ENCODE data around the gene LAMA4.

The LAMA4 gene

DNA sequence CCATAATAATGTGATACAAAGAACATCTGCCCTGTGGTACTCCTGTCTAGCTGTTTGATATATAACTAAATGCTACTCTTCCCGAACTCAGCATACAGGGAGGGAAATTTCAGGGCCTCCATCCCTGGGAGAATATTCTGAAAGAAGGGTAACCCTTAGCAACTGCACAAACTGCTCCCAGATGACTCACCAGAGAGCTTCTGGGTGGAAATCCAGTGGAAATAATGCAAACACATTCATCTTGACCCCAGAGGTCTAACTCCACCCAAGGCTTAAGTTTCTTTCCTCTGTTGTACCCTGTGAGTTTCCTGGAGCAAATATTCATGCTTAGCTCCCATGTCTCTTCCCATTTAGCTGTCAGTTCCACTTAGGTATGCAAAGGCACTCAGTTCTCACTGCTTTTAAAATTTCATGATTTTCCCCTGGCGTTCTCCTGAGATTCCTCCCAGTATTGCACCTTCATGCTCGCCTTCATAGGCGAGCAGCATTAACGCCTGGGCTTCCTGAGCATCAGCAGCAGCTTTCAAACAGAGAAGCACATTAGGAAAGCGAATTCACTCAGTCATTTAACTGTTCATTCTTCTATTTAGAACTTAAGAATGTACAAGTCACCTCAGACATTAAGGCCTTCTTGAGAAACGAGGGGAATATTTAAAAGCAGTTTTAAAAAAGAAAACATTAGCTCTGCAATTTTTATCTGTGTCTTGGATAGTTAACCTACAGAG lies 43.8 kb upstream of the LAMA4 start:
- Histone ChIP-seq H3K36me3 (ENCODE audit: insufficient read depth) (no peaks in the 10 kb centered on the region), H3K9ac (no peak overlapping the region), H3K79me2 (ENCODE audit: insufficient read depth, low read depth) (no peaks in the 10 kb centered on the region), H3K27me3 (ENCODE audit: insufficient read depth, low read depth) (no peaks in the 10 kb centered on the region), H3K4me1 (ENCODE audit: low read depth, poor library complexity, severe bottlenecking) (no peaks in the 10 kb centered on the region), H2AFZ (ENCODE audit: low read depth) (no peak overlapping the region), H3K4me2 (no peak overlapping the region), H3K27ac (no peak overlapping the region), H3K4me3 (IDR thresholded peaks at IDR 0.05; ENCODE audit: insufficient read depth, low read depth, low read length) (no peak overlapping the region), H4K20me1 (ENCODE audit: insufficient read depth) (no peaks in the 10 kb centered on the region)
- TF ChIP-seq, protein P1, sequence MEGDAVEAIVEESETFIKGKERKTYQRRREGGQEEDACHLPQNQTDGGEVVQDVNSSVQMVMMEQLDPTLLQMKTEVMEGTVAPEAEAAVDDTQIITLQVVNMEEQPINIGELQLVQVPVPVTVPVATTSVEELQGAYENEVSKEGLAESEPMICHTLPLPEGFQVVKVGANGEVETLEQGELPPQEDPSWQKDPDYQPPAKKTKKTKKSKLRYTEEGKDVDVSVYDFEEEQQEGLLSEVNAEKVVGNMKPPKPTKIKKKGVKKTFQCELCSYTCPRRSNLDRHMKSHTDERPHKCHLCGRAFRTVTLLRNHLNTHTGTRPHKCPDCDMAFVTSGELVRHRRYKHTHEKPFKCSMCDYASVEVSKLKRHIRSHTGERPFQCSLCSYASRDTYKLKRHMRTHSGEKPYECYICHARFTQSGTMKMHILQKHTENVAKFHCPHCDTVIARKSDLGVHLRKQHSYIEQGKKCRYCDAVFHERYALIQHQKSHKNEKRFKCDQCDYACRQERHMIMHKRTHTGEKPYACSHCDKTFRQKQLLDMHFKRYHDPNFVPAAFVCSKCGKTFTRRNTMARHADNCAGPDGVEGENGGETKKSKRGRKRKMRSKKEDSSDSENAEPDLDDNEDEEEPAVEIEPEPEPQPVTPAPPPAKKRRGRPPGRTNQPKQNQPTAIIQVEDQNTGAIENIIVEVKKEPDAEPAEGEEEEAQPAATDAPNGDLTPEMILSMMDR (conservative IDR thresholded peaks at IDR 0.05; ENCODE audit: low read depth, low read length) = no peak

DNA sequence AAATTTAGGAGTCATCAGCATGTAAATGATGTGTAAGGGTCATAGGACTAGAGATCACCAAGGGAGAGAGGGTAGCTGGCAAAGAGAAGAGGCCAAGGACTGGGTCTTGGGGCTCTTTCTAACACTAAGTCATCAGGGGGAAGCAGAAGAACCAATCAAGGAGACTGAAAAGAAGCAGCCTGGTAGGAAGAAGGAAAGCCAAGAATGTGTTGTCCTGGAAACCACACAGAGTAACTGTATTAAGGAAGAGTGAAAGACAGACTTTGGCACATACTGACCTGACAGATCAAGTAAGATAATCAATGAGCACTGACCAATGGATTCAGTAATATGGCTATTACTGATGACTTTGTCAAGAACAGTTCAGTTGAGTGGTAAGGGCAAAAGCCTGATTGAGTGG lies 42.3 kb upstream of the LAMA4 start:
- Histone ChIP-seq H4K20me1 (ENCODE audit: insufficient read depth) (no peaks in the 10 kb centered on the region), H2AFZ (ENCODE audit: low read depth) (no peak overlapping the region), H3K4me2 (no peak overlapping the region), H3K9ac (no peak overlapping the region), H3K27me3 (ENCODE audit: insufficient read depth, low read depth) (no peaks in the 10 kb centered on the region), H3K4me1 (ENCODE audit: low read depth, poor library complexity, severe bottlenecking) (no peaks in the 10 kb centered on the region), H3K36me3 (ENCODE audit: insufficient read depth) (no peaks in the 10 kb centered on the region), H3K4me3 (IDR thresholded peaks at IDR 0.05; ENCODE audit: insufficient read depth, low read depth, low read length) (no peak overlapping the region), H3K27ac (no peak overlapping the region), H3K79me2 (ENCODE audit: insufficient read depth, low read depth) (no peaks in the 10 kb centered on the region)
- TF ChIP-seq, protein P1 (conservative IDR thresholded peaks at IDR 0.05; ENCODE audit: low read depth, low read length) = no peak

DNA sequence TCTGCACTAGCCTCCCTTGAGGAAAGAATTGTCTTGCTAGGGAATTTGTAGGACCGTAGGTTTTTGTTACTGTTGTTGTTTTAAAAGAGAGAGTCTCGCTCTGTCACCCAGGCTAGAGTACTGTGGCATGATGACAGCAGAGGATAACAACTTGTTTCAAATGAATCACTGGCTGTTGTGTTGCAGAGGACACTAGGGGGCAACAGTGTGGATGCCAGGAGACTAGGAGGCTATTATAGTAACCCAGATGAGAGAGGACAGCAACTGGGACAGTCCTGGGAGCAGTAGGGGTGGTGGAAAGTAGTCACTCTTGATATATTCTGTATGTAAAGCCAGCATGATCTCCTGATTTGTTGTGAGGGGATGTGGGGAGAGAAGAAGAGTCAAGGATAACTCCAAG lies 41.8 kb upstream of the LAMA4 start:
- H3K27me3 ChIP-seq (ENCODE audit: insufficient read depth, low read depth) = no peaks in the 10 kb centered on the region
- no peaks in the 10 kb centered on the region for H3K79me2 ChIP-seq (ENCODE audit: insufficient read depth, low read depth)
- TF ChIP-seq, protein P1 (conservative IDR thresholded peaks at IDR 0.05; ENCODE audit: low read depth, low read length) = no peak
- no peaks in the 10 kb centered on the region for H3K4me1 ChIP-seq (ENCODE audit: low read depth, poor library complexity, severe bottlenecking)
- H4K20me1 ChIP-seq (ENCODE audit: insufficient read depth) = no peaks in the 10 kb centered on the region
- H2AFZ ChIP-seq (ENCODE audit: low read depth) = no peak overlapping the region
- H3K9ac ChIP-seq = no peak overlapping the region
- no peak overlapping the region for H3K27ac ChIP-seq
- no peaks in the 10 kb centered on the region for H3K36me3 ChIP-seq (ENCODE audit: insufficient read depth)
- H3K4me2 ChIP-seq = no peak overlapping the region
- H3K4me3 ChIP-seq (IDR thresholded peaks at IDR 0.05; ENCODE audit: insufficient read depth, low read depth, low read length) = no peak overlapping the region

DNA sequence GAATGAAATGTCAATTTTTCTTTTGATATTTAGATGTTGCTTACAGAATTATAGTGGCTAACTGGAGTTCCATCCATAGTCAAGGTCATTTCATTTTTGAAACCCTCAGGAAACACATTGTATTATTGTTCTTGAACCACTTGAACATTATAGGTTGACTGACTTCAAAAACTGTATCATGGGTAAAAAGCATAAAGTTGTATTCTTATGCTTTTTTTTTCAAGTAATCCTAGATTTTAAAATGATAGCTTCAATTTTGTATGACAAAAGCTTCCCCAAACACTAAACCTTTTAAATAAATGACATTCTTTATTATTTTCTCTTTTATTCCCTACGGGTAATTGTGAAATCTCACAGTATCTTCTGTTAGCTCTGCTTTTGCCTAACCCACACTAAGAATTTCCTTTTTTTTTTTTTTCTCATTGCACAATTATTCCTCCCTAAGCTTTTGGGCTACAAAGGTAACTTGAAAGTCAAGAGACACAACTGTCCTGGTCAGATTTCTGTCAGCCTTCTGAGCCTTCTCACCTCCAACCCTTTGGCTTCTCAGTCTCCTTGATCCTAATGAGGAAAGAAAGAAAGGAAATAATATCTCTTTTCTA lies 36.9 kb upstream of the LAMA4 start:
- TF ChIP-seq, protein P1 (conservative IDR thresholded peaks at IDR 0.05; ENCODE audit: low read depth, low read length) = no peak
- no peak overlapping the region for H3K27ac ChIP-seq

More for the DNA sequence above, 36.9 kb upstream of the LAMA4 start:
- H3K9ac ChIP-seq = no peak overlapping the region
- no peak overlapping the region for H3K4me2 ChIP-seq
- H3K36me3 ChIP-seq (ENCODE audit: insufficient read depth) = no peaks in the 10 kb centered on the region
- no peaks in the 10 kb centered on the region for H3K27me3 ChIP-seq (ENCODE audit: insufficient read depth, low read depth)
- no peak overlapping the region for H2AFZ ChIP-seq (ENCODE audit: low read depth)
- no peak overlapping the region for H3K4me3 ChIP-seq (IDR thresholded peaks at IDR 0.05; ENCODE audit: insufficient read depth, low read depth, low read length)
- no peaks in the 10 kb centered on the region for H3K4me1 ChIP-seq (ENCODE audit: low read depth, poor library complexity, severe bottlenecking)
- no peaks in the 10 kb centered on the region for H3K79me2 ChIP-seq (ENCODE audit: insufficient read depth, low read depth)
- no peaks in the 10 kb centered on the region for H4K20me1 ChIP-seq (ENCODE audit: insufficient read depth)

Data from KMS-11 (cell line).